HG02840 (cell line): Measurements from ENCODE around the gene ACSF3.

ENCODE experiments used
- ATAC-seq: cut with Tn5 transposase; IDR thresholded peaks from one replicate; pipeline ENCODE4 v1.9.1; 2021; ENCODE audit warnings: mild to moderate bottlenecking, moderate library complexity, moderate number of reproducible peaks; ENCODE audit not compliant: unreplicated experiment, low FRiP score

The ACSF3 gene

GRCh38 chr16:89120921-89121351, 27.3 kb downstream of the ACSF3 start:
- no peak for ATAC-seq

- no peak for ATAC-seq
These were observed 28.2 kb downstream of the ACSF3 start for GRCh38 chr16:89121691-89122321.

DNA sequence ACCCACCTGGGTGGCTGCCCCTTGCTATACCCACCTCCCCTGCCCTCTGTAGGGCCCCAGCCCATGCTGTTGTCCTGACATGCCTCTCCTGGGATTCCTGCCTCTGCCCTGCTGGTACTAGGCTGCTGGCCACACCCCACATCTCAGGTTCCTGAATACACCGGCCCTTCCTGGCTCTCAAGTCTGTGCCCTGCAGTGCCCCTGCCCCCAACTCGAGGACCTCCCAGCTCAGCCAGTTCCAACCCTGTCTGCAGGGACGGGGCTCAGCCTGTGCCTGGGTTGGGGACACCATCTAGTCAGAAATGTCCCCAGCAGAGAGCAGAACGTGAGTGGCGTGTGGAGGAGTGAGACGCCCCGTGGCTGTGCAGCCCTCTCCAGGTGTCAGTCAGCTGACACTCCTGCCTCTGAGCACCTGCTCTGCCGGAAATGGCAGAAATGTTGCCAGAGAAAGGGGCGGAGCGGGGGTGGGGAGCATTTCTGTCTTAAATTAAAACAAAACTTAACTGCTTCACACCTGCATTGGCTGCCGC, 28.7 kb downstream of the ACSF3 start:
- ATAC-seq: no peak

GRCh38 chr16:89123001-89123830, 29.6 kb downstream of the ACSF3 start:
- no peak for ATAC-seq

GRCh38 chr16:89123831-89124100, 30.1 kb downstream of the ACSF3 start:
- no peak for ATAC-seq

DNA sequence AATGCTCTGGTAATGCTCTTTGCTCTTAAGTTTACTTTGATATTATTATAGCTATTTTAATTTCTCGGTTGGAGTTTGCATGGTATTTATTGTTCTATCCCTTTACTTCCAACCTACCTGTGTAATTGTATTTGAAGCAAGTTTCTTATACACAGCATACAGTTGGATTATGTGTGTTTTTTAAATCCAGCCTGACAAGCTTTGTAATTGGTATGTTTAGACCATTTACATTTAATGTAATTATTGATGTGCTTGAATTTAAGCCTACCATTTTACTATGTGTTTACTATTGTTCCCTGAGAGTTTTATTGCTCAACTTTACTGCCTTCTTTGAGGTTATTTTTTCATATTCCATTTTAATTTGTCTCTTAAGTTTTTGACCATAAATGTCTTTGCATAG, 35.7 kb downstream of the ACSF3 start:
- no peak for ATAC-seq

- ATAC-seq: no peak
These were observed 36.8 kb downstream of the ACSF3 start for GRCh38 chr16:89130448-89130847.

DNA sequence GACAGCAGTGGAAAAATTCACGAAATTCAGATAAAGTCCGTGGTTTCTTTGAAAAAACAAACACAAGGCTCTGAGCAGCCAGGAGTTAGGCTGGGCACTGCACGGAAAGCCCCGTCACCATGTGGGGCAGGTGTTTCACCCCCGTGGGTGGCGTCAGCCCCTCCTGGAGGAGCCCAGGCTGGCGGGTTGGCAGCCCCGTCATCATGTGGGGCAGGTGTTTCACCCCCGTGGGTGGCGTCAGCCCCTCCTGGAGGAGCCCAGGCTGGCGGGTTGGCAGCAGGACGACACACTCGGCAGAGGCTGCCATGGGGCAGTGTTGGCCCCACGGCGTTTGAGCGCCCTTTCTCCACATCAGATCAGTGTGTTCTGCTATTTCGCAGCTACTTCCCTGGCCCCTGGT, 38.1 kb downstream of the ACSF3 start:
- ATAC-seq: no peak

GRCh38 chr16:89132194-89133005, 38.7 kb downstream of the ACSF3 start:
- no peak for ATAC-seq

- no peak for ATAC-seq
These were observed 39.9 kb downstream of the ACSF3 start for GRCh38 chr16:89133457-89134127.

DNA sequence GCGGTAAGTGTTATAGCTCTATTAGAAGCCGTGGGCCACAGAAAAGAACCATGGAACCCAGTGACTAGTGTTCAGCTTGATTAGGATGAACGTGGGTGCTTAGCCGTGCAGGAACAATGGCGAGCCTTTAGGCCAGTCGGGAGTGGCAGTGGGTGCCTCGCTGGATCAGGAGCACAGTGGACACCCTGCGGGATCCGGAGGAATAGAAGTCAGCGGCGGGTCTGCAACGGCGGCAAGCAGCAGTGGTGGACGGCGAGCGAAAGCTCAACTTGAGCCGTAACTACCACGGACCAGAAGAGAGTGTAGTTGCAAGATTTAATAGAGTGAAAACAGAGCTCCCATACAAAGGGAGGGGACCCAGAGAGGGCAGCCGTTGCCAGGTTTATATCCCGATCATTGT, 40.6 kb downstream of the ACSF3 start:
- ATAC-seq: no peak

- ATAC-seq: no peak
These were observed 41.5 kb downstream of the ACSF3 start for GRCh38 chr16:89135166-89135565.

DNA sequence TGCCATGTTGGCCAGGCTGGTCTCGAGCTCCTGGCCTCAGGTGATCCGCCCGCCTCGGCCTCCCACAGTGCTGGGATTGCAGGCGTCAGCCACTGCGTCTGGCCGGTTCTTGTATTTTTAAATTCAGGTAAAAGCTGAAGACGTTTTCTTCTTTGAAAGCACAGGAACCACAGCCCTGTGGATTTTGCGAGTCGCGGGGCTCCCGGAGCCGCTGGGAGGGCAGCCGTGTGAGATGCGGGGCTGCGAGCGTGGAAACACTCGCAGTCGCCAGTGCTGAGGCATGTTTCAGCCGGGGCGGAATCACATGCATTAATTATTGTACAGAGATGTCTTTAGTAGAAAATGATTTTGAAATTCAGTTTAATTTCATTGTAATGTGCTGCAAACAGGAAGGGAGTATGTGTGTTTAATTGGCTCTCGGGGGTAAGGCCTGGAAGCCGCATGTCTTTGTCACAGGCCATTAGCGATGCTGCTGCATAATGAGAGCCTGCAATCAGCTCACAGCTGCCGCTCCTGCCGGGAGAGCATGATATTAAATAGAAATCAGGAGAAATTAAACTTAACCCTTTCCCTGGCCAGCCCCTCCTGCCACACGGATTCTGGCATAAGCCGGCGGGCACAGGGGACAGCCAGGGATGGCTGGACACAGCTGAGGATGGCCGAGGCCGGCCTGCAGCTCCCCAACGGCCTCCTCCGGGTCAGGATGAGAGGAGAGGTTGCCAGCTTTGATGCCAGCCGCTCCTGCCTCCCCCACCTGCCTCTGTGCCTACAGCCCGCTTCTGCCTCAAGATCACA, 42.5 kb downstream of the ACSF3 start:
- ATAC-seq: no peak

DNA sequence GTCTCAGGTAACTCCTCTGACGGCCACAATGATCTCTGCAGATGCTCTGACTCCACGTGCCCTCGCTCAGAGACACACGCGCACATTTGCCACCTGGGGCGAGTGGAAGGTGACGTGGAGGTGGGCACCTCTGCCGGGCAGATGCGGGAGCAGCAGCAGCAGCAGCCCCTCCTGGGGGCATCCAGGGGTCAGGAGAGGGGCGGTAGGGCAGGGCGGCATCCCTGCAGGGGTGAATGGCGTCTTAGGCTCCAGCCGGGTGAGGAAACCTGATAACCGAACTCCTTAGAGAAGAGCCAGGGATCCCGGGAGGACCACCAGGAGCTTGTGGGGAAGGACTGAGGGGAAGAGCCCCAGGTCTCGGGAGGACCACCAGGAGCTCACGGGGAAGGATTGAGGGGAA, 43.3 kb downstream of the ACSF3 start:
- ATAC-seq: no peak

DNA sequence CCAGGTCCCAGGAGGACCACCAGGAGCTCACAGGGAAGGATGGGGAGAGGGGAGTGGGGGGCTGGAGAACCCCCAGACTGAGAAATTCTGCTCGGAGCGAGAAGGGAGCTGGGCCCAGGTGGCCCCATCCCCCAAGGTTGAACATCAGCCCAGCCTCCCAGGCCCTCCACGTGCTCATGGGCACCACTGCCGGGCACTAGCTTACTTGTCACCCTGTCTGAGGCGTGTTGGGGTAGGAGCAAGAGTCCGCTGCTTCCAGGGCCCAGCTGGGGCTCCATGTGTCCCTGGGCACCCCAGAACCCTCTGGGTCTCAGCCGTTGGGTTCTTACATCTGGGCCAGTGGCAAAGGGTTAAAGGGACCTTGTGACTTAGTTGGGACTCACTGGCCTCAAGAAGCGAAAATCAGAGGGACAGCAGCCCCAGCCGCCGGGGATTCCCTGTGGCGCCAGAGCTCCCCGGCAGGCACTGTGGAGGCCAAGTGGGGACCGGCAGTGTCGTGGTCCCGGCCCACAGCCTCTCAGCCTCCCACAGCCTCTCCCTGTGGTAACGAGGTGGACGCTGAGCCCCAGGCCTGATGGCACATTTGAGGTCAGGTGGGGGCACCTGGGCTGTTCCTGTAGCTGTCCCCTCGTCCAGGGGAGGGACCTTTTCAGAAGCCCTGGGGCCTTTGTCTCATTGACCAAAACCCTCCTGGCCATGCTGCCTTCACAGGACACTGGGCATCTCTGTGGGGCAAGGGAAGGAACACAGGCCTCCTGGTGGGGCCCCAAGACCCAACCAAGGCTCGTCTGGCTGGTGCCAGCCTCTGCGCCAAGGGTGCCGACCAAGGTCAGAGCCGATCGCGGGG, 44.2 kb downstream of the ACSF3 start:
- ATAC-seq: no peak

DNA sequence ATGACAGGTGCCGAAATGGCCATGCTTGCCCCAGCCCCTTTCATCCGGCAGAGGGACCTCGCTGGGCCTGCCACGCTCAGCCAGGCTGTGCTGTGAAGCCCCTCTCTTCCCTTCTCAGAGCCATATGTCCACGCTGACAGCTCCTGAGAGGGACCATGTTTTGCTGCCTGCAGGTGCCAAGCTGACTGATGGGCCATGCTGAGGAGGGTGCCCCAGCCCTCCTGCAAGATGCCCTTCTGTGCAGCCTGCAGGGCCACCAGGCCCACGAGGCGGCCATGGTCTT, 44.8 kb downstream of the ACSF3 start:
- no peak for ATAC-seq

DNA sequence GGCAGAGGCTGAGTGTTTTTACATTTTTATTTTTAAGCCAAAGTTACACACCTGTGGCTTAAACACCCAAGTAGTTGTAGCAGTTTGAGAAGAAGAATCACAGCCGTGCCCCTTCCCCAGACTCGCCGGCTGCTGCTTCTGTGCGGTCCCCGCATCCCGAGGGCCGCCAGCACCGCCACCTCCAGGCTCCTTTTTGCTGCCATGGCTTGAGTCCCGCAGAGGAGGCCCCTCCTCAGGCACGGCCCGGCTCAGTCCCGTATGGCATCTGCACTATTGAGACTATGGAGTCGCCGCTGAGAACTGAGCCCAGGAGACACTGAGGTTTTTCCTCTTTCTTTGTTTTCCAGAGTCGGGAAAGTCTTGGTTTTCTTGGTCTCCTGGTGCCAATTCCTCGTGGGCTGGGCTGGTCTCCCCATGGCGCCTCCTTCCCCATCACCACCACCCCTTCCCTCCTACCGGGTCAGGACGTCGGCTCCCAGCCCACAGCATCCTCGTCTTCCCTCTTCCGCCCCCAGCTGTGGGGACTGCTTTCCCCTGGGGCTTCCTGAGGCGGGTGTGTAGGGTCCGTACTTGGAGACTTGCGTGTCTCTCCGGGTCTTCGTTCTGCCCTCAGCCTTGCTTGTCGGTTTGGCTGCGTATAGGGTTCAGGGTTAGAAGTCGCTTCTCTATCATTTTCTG, 45.3 kb downstream of the ACSF3 start:
- no peak for ATAC-seq

GRCh38 chr16:89139907-89140361, 46.3 kb downstream of the ACSF3 start:
- no peak for ATAC-seq

GRCh38 chr16:89140401-89140800, 46.7 kb downstream of the ACSF3 start:
- ATAC-seq: no peak
